Endometrial microvascular endothelial cells (primary cell): ENCODE data around the gene RFX3. TPM values are rescaled to one million over a fixed set of nuclear protein-coding genes. Genes with fewer than 3 reads are reported as not detected.

Experiments
- in situ Hi-C: cut with HindIII; loops from 2 replicates; pipeline ENCODE4 v1.10.0; 2017; ENCODE audit warnings: low sequenced_read_pairs, low pct_unique_long_range_greater_than_20kb; ENCODE audit errors: inconsistent ontology term
- total RNA-seq: library from RNA; depleted of rRNA; stranded (reverse); fragments of >200 nt; gene quantifications from one replicate; pipeline ENCODE4 v1.2.3, GENCODE V29; 2015; ENCODE audit errors: inconsistent ontology term

Gene RFX3
- 1.3 TPM for total RNA-seq

DNA sequence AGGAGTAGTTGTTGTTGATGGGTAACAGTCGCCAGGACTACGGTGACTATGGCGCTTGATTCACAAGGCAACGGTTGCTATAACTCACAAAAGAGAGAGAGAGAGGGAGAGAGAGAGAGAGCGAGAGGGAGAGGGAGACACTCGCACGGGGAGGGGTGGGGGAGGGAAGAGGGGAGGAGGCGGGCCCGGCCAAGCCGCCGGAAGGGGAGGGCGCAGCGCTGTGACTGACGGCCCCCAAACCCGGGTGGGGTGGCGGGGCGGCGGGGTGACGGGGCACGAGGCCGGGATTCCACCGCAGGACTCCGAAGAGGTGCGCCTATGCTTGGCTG is at the start of gene RFX3:
Gene RFX3, minus strand, starts transcription at position 166 of the 329 bp plus-strand sequence. CDS start 130,413 bp downstream, outside the sequence.
- in situ Hi-C loops: no loop called here

- in situ Hi-C loops: no loop called here
Observed at GRCh38 chr9:3571500-3571899, 45.7 kb upstream of the RFX3 start.

DNA sequence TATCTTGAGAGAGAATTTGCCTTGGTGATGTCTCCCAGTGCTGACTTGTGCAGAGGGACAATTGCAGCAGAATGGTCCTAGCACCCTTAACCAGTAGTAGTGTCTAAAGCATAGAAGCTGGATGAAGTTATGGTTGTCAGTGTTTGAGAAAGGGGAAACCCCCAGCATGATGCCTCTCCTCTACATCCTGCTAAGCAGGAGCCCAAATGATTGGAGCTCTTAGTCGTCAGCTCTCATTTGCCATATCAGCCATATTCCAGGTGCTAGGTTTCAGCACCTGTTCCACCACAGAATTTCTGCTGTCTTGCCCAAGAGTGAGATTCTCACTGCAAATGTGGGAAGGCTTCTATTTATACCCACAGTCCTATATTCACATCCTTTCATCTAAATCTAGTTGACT is 43.7 kb upstream of the RFX3 start:
- in situ Hi-C loops: no loop called here

GRCh38 chr9:3567988-3568387 is 42.2 kb upstream of the RFX3 start:
- in situ Hi-C loops: no loop called here

DNA sequence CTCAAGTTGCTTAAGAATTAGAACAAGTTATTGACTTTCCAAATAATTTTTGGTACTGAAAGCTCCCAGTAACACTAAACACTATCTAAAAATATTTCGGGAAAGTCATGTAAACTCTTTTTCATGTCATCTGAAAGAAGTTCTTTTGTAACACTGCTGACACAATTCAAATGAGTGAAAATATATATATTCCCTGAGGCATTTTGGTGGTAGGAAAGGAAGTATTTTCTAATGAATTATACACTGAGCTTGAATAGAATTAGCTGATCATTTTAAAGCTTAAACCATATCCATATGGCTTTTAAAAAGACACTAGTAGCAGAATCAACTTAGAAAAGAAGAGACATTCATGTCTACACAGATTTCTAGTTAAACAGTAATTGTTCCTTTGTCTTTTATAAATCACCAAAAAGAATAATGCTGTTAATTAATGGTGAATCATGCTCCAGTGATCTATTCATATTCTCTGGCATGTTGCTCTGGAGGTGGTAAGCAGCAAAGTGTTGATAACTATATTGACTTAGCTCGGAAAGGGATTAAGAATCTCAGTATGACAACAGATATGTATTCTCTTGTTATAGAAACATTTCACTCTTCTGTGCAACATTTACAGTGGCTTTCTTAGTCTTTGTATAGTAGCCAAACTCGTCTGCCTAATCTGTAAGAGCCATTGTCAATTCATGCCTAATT is 27.4 kb upstream of the RFX3 start:
- in situ Hi-C loops: no loop called here

- in situ Hi-C loops: no loop called here
Observed at GRCh38 chr9:3549225-3549624, 23.4 kb upstream of the RFX3 start.

DNA sequence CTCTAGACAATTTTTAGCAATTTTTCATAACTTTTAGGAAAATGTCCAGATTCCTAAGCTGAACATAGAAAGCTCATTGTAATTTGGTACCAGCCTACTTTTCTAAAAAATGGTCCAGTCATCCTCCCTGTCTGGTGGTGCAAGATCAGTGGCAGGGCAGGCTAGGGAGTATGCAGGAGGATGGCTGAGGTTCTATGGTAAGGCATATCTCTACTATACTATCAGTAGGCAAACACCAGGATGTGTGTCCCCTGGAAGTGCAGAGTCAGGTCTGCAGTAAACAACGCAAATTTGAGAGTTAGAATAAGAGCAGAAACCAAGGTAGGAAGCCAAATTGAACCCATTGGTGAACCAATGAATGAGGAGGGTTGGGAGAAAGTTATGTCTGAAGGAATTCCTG is 22.8 kb upstream of the RFX3 start:
- in situ Hi-C loops: no loop called here

GRCh38 chr9:3541206-3541605 is 15.4 kb upstream of the RFX3 start:
- in situ Hi-C loops: no loop called here

- in situ Hi-C loops: no loop called here
Observed at GRCh38 chr9:3534614-3535404, 9.0 kb upstream of the RFX3 start.

DNA sequence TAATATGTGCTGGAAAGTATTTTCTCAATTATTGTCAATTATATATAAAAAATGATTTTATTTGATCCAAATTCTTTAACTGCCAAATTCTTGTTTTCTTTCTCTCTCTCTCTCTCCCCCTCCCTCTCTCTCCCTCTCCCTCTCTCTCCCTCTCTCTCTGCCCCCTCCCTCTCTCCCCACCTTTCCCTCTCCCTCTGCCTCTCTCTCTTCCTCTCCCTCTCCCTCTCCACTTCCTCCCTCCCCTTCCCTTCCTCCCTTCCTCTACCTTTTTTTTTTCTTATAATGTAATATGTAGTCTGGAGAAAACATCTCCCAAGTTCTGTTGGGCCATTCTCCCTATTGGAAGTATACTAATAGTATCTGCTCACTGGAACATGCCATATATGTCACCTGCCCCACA is 6.4 kb upstream of the RFX3 start:
- in situ Hi-C loops: no loop called here

DNA sequence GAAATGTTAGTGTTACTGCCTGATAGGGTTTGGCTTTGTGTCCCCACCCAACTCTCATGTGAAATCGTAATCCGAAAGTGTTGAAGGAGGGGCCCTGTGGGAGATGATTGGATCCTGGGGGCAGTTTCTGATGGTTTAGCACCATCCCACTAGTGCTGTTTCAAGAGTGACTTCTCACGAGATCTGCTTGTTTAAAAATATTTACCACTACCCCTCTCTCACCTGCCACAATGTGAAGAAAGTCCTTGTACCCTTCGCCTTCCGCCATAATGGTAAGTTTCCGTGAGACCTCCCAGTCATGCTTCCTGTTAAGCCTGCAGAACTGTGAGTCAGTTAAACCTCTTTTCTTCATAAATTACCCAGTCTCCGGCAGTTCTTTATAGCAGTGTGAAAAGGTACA is 2.6 kb upstream of the RFX3 start:
- in situ Hi-C loops: no loop called here

DNA sequence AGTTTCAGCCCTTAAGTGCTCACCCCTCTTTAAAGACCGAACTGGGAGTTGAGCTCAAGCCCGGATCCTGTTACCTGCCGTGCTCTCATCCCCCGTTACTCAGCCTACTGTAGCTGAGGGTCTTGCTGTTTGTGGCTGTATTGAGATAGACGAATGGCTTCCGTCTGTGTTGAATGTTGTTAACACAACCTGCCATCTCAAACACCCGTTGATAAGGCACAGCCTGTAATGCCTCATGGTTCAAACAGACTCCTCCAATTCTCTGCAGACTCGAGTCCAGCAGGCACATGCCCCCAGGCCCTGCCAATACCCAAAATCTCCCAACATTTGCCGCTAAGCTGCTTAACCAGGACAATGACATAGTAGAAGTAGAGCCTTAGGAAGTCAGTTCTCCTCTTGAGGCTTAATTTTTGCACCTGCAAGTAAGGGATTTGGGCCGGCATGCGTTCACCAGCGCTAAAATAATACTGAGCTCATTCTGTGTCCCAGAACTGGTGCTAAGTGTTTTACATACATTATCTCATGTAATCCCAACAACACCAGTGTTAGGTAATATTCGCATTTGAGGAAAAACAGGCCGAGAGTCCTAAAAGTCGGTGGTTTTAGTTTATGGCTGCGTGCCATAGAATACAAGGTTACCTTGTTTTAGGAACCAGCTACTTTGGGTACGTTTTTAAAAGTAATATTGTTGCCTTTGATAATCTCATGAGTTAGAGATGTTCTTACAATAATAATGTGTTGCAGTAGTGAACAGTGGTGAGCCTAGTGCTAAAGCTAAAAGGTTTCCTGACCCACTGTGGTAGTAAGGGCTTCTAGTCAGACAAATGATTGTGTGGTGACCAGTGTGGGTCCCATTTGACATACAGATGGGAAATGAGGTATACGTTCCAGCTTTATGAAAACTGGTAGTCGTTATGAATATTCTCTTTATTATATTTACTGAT is 1.5 kb upstream of the RFX3 start:
- in situ Hi-C loops: no loop called here

DNA sequence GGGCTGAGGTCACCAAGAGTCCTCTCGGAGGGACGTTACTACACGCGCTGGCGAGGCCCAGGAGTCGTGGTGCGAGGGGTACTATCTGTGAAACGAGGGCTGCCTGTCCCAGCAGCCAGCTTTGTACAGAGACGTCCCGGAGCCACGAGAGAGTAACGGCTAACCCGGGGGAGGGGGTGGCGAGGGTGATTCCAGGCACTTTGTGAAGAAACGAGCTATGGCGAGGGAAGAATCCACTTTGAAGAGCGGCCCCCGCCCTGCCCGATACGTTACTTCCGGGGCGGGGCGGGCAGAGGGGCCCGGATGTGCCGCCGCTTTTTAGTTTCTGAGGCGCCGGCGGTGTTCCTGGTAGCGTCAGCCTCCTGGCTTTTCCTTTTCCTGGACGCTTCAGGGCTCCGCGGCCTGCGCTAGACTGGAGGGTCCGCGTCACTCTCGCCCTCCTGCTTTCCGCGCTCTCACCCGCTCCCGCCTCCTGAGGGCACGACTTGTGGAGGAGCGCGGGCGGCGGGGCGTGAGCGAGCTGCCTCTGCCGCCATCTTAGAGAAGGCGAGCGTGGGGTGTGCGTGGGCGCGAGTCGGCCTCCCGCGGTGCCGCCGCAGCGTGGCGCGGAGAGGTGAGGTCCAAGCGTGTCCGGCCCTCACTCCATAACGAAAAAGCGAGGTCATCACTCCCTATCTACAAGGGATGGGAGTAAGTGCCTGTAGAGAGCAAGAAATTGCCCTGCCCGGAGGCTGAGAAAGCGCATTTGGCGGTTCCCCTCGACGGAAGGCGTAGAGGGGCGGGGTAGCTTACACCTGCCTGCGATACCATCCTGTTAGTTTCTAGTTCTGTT is 580 bp upstream of the RFX3 start:
- in situ Hi-C loops: no loop called here

- in situ Hi-C loops: no loop called here
Observed at GRCh38 chr9:3525096-3525835, 535 bp downstream of the RFX3 start.

- in situ Hi-C loops: loop anchor here (25.0 kb wide), 1 partner anchor 185 kb away; no protein-coding TSS in a partner anchor
Observed at GRCh38 chr9:3521966-3522365, 3.8 kb downstream of the RFX3 start.

- in situ Hi-C loops: loop anchor here (25.0 kb wide), 1 partner anchor 183 kb away; no protein-coding TSS in a partner anchor
Observed at GRCh38 chr9:3520564-3520963, 5.2 kb downstream of the RFX3 start.

- in situ Hi-C loops: loop anchor here (25.0 kb wide), 1 partner anchor 180 kb away; no protein-coding TSS in a partner anchor
Observed at GRCh38 chr9:3517377-3518048, 8.3 kb downstream of the RFX3 start.
